GM21447 (cell line): Measurements from ENCODE around the gene TXNRD1.
A peak's percentile ranks its signal among the peaks of the same experiment; 100 is the strongest.
"Not testable (repeated sequence)": the region's sequence is repeated elsewhere in the genome, so short reads cannot be mapped to it uniquely, and the experiment has no call there.

Experiments
- ATAC-seq: cut with Tn5 transposase; IDR thresholded peaks from one replicate; pipeline ENCODE4 v1.9.1; 2021; ENCODE audit not compliant: unreplicated experiment

TXNRD1 gene

GRCh38 chr12:104276273-104277131 lies 60.9 kb downstream of the TXNRD1 start:
- ATAC-seq, result peak; percentile 77

- ATAC-seq, result no peak
These were observed 63.6 kb downstream of the TXNRD1 start for GRCh38 chr12:104279164-104279563.

GRCh38 chr12:104280111-104280510 lies 64.5 kb downstream of the TXNRD1 start:
- ATAC-seq, result no peak

DNA sequence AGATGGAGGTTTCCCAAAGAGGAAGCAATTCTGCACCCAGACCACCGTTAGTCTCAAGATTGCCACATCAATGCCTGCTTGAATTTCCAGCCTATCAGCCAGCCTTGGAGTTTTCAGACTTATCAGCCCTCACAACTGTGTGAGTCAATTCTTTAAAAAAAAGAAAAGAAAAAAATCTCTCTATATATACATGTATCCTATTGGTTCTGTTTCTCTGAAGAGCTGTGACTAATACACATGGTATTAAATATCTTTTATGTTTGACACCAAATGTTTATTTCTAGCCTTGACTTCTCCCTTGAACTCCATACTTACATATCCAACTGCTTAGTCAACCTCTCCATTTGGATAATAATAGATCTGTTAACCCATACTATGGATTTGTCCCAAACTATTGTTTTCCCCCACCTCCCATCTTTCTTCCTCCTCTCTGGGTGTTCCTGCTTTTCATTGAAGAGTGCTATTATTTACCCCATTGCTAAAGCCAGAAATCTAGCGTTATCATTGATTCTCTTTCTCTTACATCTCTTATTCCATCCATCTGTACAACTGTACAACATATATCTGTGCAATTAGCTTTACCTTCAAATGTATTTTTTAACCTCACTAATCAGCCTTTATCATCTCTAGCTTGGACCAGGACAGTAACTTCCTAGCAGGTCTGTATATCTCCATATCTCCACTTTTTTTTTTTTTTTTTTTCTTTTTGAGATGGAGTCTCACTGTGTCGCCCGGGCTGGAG lies 65.3 kb downstream of the TXNRD1 start:
- no peak for ATAC-seq

GRCh38 chr12:104281636-104282035 lies 66.1 kb downstream of the TXNRD1 start:
- no peak for ATAC-seq

- no peak for ATAC-seq
These were observed 66.5 kb downstream of the TXNRD1 start for GRCh38 chr12:104282109-104282508.

- ATAC-seq, result no peak
These were observed 70.3 kb downstream of the TXNRD1 start for GRCh38 chr12:104285740-104286515.

DNA sequence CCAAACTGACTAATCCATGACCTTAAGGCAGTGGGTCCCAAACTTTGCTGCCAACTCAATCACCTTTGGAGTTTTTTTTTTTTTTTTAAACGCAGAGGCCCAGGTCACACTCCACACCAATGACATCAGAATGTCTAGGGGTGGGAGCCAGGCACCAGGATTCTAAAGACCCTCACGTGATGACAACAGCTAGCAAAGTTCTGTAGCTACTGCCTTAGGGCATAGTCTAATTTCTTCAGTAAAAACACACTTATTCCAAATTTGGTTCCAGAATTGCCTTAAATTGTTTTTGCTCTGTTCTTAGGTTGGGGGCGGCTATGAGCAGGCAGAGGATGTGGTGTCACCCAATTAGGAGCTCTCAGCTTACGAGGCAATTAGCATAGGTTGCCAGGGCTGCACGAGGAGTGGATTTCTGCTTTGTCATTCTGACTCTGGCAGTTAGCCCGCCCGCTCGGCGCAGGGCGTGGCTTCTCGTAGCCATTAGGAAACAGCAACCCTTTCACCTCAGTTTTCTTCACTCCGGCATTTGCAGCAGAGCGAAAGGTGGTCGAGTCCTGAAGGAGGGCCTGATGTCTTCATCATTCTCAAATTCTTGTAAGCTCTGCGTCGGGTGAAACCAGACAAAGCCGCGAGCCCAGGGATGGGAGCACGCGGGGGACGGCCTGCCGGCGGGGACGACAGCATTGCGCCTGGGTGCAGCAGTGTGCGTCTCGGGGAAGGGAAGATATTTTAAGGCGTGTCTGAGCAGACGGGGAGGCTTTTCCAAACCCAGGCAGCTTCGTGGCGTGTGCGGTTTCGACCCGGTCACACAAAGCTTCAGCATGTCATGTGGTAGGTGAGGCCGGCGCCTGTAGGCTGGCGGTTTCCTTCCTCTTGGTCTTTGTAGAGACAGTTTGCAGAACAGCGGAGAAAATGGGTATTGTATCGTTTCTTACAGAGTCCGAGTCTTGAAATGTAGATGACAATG lies 71.2 kb downstream of the TXNRD1 start:
- ATAC-seq, result peak; percentile 87

GRCh38 chr12:104288635-104289274 lies 73.2 kb downstream of the TXNRD1 start:
- peak; percentile 49 for ATAC-seq

GRCh38 chr12:104290320-104290719 lies 74.7 kb downstream of the TXNRD1 start:
- no peak for ATAC-seq

DNA sequence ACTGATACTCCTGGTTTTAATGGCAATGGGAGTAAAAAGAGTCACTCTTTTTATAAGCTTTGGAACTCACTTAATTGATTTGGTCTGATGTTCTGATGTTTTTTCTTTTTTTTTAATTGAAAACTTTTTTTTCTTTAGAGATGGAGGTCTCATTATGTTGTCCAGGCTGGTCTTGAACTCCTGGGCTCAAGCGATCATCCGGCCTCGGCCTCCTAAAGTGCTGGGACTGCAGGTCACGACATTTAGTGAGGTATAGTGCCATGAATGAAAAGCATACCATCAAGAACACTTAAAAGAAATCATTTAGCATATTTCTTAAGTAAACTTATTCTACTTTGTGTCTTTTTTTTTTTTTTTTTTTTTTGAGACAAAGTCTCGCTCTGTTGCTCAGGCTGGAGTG lies 75.3 kb downstream of the TXNRD1 start:
- no peak for ATAC-seq

- no peak for ATAC-seq
These were observed 76.4 kb downstream of the TXNRD1 start for GRCh38 chr12:104291867-104292524.

DNA sequence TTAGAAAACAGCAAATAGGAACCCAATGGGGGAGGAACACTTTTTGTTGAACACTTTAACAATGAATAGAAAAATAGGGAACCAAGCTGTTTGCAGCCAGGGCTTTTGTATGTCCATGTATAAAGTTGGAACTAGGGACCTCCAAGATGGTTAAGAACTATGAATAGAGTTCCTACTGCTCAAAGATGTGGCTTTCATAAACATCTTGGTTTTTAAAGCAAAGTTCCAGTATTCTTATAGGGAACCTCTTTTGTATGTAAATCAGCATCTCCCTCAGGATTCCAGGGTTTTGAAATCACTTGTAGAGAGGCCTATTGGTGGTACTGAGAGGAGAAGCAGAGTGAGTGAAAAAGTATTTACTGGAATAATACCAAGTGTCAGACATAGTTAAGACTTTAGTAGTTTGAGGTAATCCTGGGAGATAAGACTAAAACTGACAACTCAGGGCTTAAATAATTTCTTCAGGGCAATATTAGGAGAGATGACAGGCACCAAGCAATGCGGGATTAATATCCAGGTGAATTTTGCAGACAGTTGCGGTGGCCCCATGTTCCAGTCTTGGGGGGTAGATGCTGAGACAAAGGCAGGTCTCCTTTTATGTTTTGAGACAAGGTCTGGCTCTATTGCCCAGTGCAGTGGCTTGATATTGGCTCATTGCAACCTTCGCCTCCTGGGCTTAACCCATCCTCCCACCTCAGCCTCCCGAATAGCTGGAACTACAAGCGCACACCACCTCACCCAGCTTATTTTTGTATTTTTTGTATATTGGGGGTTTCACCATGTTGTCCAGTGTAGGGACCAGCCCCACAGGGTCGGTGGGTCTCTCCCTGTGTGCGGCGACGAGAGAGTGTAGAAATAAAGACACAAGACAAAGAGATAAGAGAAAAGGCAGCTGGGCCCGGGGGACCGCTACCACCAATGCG lies 77.6 kb downstream of the TXNRD1 start:
- no peak for ATAC-seq

GRCh38 chr12:104294158-104294859 lies 78.7 kb downstream of the TXNRD1 start:
- ATAC-seq, result not testable (repeated sequence)

DNA sequence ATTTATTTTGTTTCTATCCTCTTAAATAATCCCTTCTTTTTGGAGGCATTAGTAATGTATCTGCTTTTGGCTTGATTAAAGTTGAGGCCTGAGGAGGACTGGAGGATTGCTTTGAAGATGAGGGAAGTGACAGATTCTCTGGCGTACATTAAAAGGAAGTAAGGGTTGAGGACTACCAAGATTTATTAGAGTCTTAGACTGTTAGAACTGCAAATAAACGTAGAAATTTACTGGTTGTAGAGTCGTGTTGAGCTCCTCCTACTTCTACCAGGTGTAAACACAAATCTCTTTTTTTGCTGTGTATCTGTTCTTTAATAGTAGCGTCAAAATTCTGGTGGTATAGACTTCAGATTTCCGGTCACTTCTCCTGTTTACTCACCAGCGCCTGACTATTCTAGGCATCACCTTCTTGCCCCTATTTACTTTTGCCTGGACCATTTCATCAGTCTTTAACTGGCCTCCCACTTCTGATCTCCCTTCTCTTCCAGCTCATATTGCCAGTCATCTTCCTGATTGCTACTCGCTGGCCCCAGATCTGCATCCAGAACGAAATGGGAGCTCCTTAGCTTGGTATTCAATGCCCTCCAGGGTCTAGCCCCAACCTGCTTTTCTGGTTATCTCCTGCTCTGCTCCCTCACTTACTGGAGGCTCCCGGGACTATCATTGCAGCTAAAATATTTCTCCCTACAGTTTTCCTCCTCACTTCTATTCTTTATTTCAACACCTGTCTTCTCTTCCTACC lies 79.5 kb downstream of the TXNRD1 start:
- no peak for ATAC-seq

GRCh38 chr12:104295954-104296353 lies 80.4 kb downstream of the TXNRD1 start:
- ATAC-seq, result no peak

GRCh38 chr12:104296718-104297117 lies 81.1 kb downstream of the TXNRD1 start:
- ATAC-seq, result no peak
